HFF-Myc (cell line): Measurements from ENCODE around the gene MBNL2.

Experiments
- DNase-seq: peaks from one replicate; pipeline ENCODE4 v3.0.0-alpha.2; 2011; ENCODE audit warnings: low read depth; ENCODE audit errors: extremely low read depth
- H3K4me3 ChIP-seq: replicated peaks from 2 replicates; pipeline ENCODE4 v1.5.1; 2011; ENCODE audit warnings: low read depth, mild to moderate bottlenecking, control low read depth, low read length
- CTCF ChIP-seq: IDR thresholded peaks from 2 replicates; pipeline ENCODE4 v1.5.1; 2012; ENCODE audit warnings: mild to moderate bottlenecking, low read depth, low read length, control low read depth; ENCODE audit errors: missing control alignments

MBNL2 gene

GRCh38 chr13:97250560-97250959 lies 28.4 kb downstream of the MBNL2 start:
- H3K4me3 ChIP-seq: no peak overlapping the region
- DNase-seq: no peak
- TF ChIP-seq CTCF: no peak

GRCh38 chr13:97252735-97253134 lies 30.6 kb downstream of the MBNL2 start:
- no peak for TF ChIP-seq CTCF
- H3K4me3 ChIP-seq: no peak overlapping the region
- no peak for DNase-seq

GRCh38 chr13:97253581-97254293 lies 31.6 kb downstream of the MBNL2 start:
- no peak for TF ChIP-seq CTCF
- no peak for DNase-seq
- H3K4me3 ChIP-seq: no peak overlapping the region

- TF ChIP-seq CTCF: no peak
- no peak for DNase-seq
- no peak overlapping the region for H3K4me3 ChIP-seq
Measured at GRCh38 chr13:97254816-97255215, 32.7 kb downstream of the MBNL2 start.

GRCh38 chr13:97255515-97256021 lies 33.4 kb downstream of the MBNL2 start:
- no peak overlapping the region for H3K4me3 ChIP-seq
- no peak for TF ChIP-seq CTCF
- no peak for DNase-seq

GRCh38 chr13:97256343-97256783 lies 34.2 kb downstream of the MBNL2 start:
- DNase-seq: peak; percentile 83
- H3K4me3 ChIP-seq: no peak overlapping the region

More at GRCh38 chr13:97256343-97256783, 34.2 kb downstream of the MBNL2 start:
- TF ChIP-seq CTCF: no peak
